Testis (tissue), 2 donors: Measurements from ENCODE around the gene GABRQ.

ENCODE experiments used
- POLR2A ChIP-seq: fragments of 450-650 bp; IDR thresholded peaks from one replicate; pipeline ENCODE4 v1.6.1; 2017; ENCODE audit warnings: antibody characterized with exemption, mild to moderate bottlenecking, moderate library complexity
- TF ChIP-seq, protein P1 (sequence below), 3 experiments: fragments of 450-650 bp in 2 of 3; fragments of 200-600 bp in 1 of 3; sonication (generic) in 1 of 3; IDR thresholded peaks; one replicate each; pipeline ENCODE4 v1.5.1; 2016 to 2019; ENCODE audit warnings: antibody characterized with exemption in 3 of 3, mild to moderate bottlenecking in 2 of 3, moderate library complexity in 1 of 3

DNA sequence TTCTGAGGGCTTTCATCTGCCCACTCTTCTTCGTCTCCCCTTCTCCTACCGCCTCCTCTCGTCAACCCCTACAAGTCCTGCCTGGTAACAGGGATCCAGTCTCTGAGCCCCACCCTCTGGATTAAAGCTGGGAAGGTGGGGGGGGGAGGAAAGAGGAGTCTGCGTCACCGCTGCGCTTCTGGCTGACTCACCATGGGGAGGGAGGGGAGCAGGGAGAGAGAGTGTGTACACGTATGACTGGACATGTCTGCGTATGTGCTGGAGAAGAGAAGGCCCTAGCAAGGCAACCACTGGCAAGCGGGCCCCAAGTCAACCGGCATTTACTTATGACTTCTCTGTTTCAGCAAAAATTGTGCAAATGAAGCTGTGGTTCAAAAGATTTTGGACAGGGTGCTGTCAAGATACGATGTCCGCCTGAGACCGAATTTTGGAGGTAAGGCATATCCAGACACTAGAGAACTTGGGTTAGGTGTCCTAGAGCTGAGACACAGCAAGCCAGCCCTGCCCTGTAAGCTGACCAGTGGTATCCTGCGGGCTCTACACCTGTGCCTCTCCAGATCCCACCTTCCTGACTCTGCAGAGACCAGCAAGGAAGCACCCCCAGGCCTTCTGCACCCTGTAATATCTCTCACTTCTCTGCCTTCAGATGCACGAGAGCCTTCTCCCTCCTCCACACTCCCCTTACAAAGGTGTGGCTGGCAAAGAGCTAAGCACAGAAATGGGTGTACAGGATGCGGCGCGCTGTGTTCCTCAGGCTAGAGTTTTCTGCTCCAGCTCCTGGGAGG, 2.5 kb downstream of the GABRQ start:
- TF ChIP-seq, protein P1, sequence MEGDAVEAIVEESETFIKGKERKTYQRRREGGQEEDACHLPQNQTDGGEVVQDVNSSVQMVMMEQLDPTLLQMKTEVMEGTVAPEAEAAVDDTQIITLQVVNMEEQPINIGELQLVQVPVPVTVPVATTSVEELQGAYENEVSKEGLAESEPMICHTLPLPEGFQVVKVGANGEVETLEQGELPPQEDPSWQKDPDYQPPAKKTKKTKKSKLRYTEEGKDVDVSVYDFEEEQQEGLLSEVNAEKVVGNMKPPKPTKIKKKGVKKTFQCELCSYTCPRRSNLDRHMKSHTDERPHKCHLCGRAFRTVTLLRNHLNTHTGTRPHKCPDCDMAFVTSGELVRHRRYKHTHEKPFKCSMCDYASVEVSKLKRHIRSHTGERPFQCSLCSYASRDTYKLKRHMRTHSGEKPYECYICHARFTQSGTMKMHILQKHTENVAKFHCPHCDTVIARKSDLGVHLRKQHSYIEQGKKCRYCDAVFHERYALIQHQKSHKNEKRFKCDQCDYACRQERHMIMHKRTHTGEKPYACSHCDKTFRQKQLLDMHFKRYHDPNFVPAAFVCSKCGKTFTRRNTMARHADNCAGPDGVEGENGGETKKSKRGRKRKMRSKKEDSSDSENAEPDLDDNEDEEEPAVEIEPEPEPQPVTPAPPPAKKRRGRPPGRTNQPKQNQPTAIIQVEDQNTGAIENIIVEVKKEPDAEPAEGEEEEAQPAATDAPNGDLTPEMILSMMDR (IDR thresholded peaks at IDR 0.05): no peak
- TF ChIP-seq POLR2A: no peak
